CD4-positive, alpha-beta T cell (primary cell): Measurements from ENCODE around the gene PPP1R8. TPM values are rescaled to one million over a fixed set of nuclear protein-coding genes. Genes with fewer than 3 reads are reported as not detected.

Source experiments
- ATAC-seq: fragments of 200-7000 bp; cut with Tn5 transposase; one replicate; pipeline ENCODE4 v1.10.0; 2022; ENCODE audit warnings: mild to moderate bottlenecking; ENCODE audit not compliant: poor library complexity
- CTCF ChIA-PET: fragments of 350-600 bp; sonication (Branson Sonifier 250); formaldehyde crosslinking; loops from one replicate; lab custom pipeline; 2021; ENCODE audit warnings: antibody characterized with exemption, inconsistent platforms; lab: Charles Lee
- POLR2A ChIA-PET: fragments of 350-600 bp; sonication (Branson Sonifier 250); formaldehyde crosslinking; loops from one replicate; lab custom pipeline; 2021; ENCODE audit warnings: antibody characterized with exemption, inconsistent platforms; lab: Charles Lee
- DNase-seq, 14 experiments: peaks; one replicate each; pipeline ENCODE4 v3.0.0-alpha.2; 2013 to 2020; ENCODE audit warnings: mixed read lengths in 2 of 14
- H3K27ac ChIP-seq, 2 donors: one replicate each; pipeline versions ENCODE4 v1.5.1 to v1.7.0; 2013; ENCODE audit warnings: low read length in 2 of 2, low read depth in 1 of 2, mild to moderate bottlenecking in 1 of 2
- H3K27me3 ChIP-seq, 2 experiments: 1 replicate in 1 of 2; 2 replicates in 1 of 2; pipeline versions ENCODE4 v1.6.1 to v1.7.0; 2013; ENCODE audit warnings: low read length in 2 of 2, control low read depth in 1 of 2, mild to moderate bottlenecking in 1 of 2, moderate library complexity in 1 of 2; ENCODE audit not compliant: insufficient read depth in 2 of 2, control insufficient read depth in 1 of 2
- H3K36me3 ChIP-seq: one replicate; pipeline ENCODE4 v1.6.1; 2013; ENCODE audit warnings: low read length, control low read depth; ENCODE audit not compliant: insufficient read depth
- H3K4me1 ChIP-seq: one replicate; pipeline ENCODE4 v1.6.1; 2013; ENCODE audit warnings: low read length, control low read depth; ENCODE audit not compliant: insufficient read depth
- H3K4me3 ChIP-seq: one replicate; pipeline ENCODE4 v1.5.1; 2013; ENCODE audit warnings: mild to moderate bottlenecking, low read length, moderate library complexity
- H3K9me3 ChIP-seq, 2 experiments: 1 replicate in 1 of 2; 2 replicates in 1 of 2; pipeline versions ENCODE4 v1.6.1 to v1.7.0; 2013; ENCODE audit warnings: low read length in 2 of 2, mild to moderate bottlenecking in 2 of 2, control low read depth in 1 of 2, moderate library complexity in 1 of 2; ENCODE audit not compliant: control insufficient read depth in 1 of 2, insufficient read depth in 1 of 2
- H3K27ac Mint-ChIP-seq: one replicate; pipeline ENCODE4 v1.8.0; 2020; ENCODE audit warnings: mixed read lengths
- H3K27me3 Mint-ChIP-seq: one replicate; pipeline ENCODE4 v1.8.0; 2021; ENCODE audit warnings: mixed read lengths
- H3K36me3 Mint-ChIP-seq: one replicate; pipeline ENCODE4 v1.8.0; 2021; ENCODE audit warnings: low read depth, mixed read lengths
- H3K4me1 Mint-ChIP-seq: one replicate; pipeline ENCODE4 v1.8.0; 2021; ENCODE audit warnings: low read depth, mixed read lengths
- H3K4me3 Mint-ChIP-seq: one replicate; pipeline ENCODE4 v1.8.0; 2020; ENCODE audit warnings: mild to moderate bottlenecking, mixed read lengths
- H3K9me3 Mint-ChIP-seq: one replicate; pipeline ENCODE4 v1.8.0; 2020; ENCODE audit warnings: mixed read lengths
- CTCF ChIP-seq: fragments of 200-600 bp; IDR thresholded peaks from one replicate; pipeline ENCODE4 v1.8.0; 2022; ENCODE audit warnings: antibody characterized with exemption, mild to moderate bottlenecking
- intact Hi-C, 2 experiments: fragments of 100-400 bp; cut with DNase I in 1 of 2; cut with micrococcal nuclease in 1 of 2; formaldehyde crosslinking; loops; one replicate each; pipeline versions ENCODE4 v1.15.1 to v1.9.0; 2023 to 2025; cut with DNase I, micrococcal nuclease
- total RNA-seq, 174 experiments: library from RNA in 2 of 174; stranded (reverse) in 2 of 174; gene quantifications; one replicate each; pipeline ENCODE4 v1.2.3 and lab custom pipeline; 2021 to 2026

PPP1R8 gene
- total RNA-seq, 2 experiments from 2014 or later: 14.8 to 15.7 TPM

- ChIA-PET CTCF (interaction anchor here (0.9 to 1.9 kb wide), 2 partner anchors 28 to 54 kb away, joined by 3 to 6 read pairs; no protein-coding TSS in a partner anchor), POLR2A (interaction anchor here (0.7 to 1.4 kb wide), 2 partner anchors 11 to 13 kb away, joined by 3 to 5 read pairs; no protein-coding TSS in a partner anchor)
- H3K9me3 ChIP-seq: peaks cover 0 to 4% of the 10 kb centered on the region in 2 experiments
- peaks cover 37% of the 10 kb centered on the region for H3K4me1 Mint-ChIP-seq
- H3K36me3 Mint-ChIP-seq: peaks cover 84% of the 10 kb centered on the region
- H3K27ac Mint-ChIP-seq: peak overlapping the region; percentile 86
- no peak for TF ChIP-seq CTCF
- no peak overlapping the region for H3K4me3 Mint-ChIP-seq
- H3K27ac ChIP-seq: peak overlapping the region; percentile 60 to 77
- no peaks in the 10 kb centered on the region for H3K27me3 ChIP-seq
- no peak overlapping the region for H3K4me3 ChIP-seq
- peaks cover 68% of the 10 kb centered on the region for H3K36me3 ChIP-seq
- H3K4me1 ChIP-seq: peaks cover 96% of the 10 kb centered on the region
- no peaks in the 10 kb centered on the region for H3K27me3 Mint-ChIP-seq
- no peaks in the 10 kb centered on the region for H3K9me3 Mint-ChIP-seq
- intact Hi-C loops: no loop called here
- ATAC-seq (no peak), DNase-seq (no peak)
Measured at GRCh38 chr1:27886353-27886679, 55.7 kb downstream of the PPP1R8 start.

GRCh38 chr1:27886744-27887143, 56.2 kb downstream of the PPP1R8 start:
- peaks cover 66% of the 10 kb centered on the region for H3K36me3 ChIP-seq
- H3K27me3 ChIP-seq: no peaks in the 10 kb centered on the region
- Mint-ChIP-seq H3K4me3 (peak overlapping the region; percentile 30), H3K4me1 (peaks cover 41% of the 10 kb centered on the region), H3K9me3 (no peaks in the 10 kb centered on the region), H3K36me3 (peaks cover 84% of the 10 kb centered on the region), H3K27ac (peak overlapping the region; percentile 86), H3K27me3 (no peaks in the 10 kb centered on the region)
- peaks cover 0 to 4% of the 10 kb centered on the region in 2 experiments for H3K9me3 ChIP-seq
- H3K27ac ChIP-seq: peak overlapping the region; percentile 60 to 77
- no peak for ATAC-seq
- ChIA-PET POLR2A (interaction anchor here (0.7 to 1.4 kb wide), 3 partner anchors 10 to 13 kb away, joined by 3 to 5 read pairs (median 3); no protein-coding TSS in a partner anchor), CTCF (interaction anchor here (0.9 to 1.9 kb wide), 2 partner anchors 29 to 54 kb away, joined by 3 to 6 read pairs; no protein-coding TSS in a partner anchor)
- H3K4me3 ChIP-seq: peak overlapping the region; percentile 0
- intact Hi-C loops: no loop called here
- no peak for DNase-seq
- peaks cover 99% of the 10 kb centered on the region for H3K4me1 ChIP-seq
- TF ChIP-seq CTCF: no peak

- CTCF ChIA-PET: interaction anchor here (0.7 to 1.9 kb wide), 5 partner anchors 30 to 322 kb away, joined by 3 to 7 read pairs (median 3); no protein-coding TSS in a partner anchor
- ATAC-seq (peak; percentile 79), DNase-seq (peak in 9 of 14 experiments; percentile 3 to 92 (median 55))
- peaks cover 99% of the 10 kb centered on the region for H3K4me1 ChIP-seq
- Mint-ChIP-seq H3K4me1 (peaks cover 45% of the 10 kb centered on the region), H3K36me3 (peaks cover 84% of the 10 kb centered on the region), H3K4me3 (peak overlapping the region; percentile 59), H3K27me3 (no peaks in the 10 kb centered on the region), H3K27ac (peak overlapping the region; percentile 86), H3K9me3 (no peaks in the 10 kb centered on the region)
- POLR2A ChIA-PET: interaction anchor here (0.6 to 1.4 kb wide), 3 partner anchors 10 to 18 kb away, joined by 3 to 5 read pairs (median 3); no protein-coding TSS in a partner anchor
- peaks cover 66% of the 10 kb centered on the region for H3K36me3 ChIP-seq
- peaks cover 0 to 4% of the 10 kb centered on the region in 2 experiments for H3K9me3 ChIP-seq
- peak overlapping the region; percentile 60 to 77 for H3K27ac ChIP-seq
- no peaks in the 10 kb centered on the region for H3K27me3 ChIP-seq
- peak overlapping the region; percentile 31 for H3K4me3 ChIP-seq
- no peak for TF ChIP-seq CTCF
- intact Hi-C loops: no loop called here
Measured at GRCh38 chr1:27887215-27888021, 56.8 kb downstream of the PPP1R8 start.
